NCI-H2081 (cell line): ENCODE measurements around the gene TSPAN12.

Experiments
- DNase-seq, 2 experiments: peaks; one replicate each; lab custom pipeline; 2025; lab: John Stamatoyannopoulos, UW

The TSPAN12 gene

GRCh38 chr7:120842121-120842621, 15.8 kb downstream of the TSPAN12 start:
- DNase-seq, result peak; percentile 73 to 93

GRCh38 chr7:120841608-120842007, 16.3 kb downstream of the TSPAN12 start:
- no peak for DNase-seq

- DNase-seq, result no peak
These were observed 19.7 kb downstream of the TSPAN12 start for GRCh38 chr7:120838281-120838682.

- DNase-seq, result no peak
These were observed 20.3 kb downstream of the TSPAN12 start for GRCh38 chr7:120837599-120837998.

GRCh38 chr7:120836556-120837115, 21.3 kb downstream of the TSPAN12 start:
- DNase-seq, result no peak

GRCh38 chr7:120834726-120835125, 23.2 kb downstream of the TSPAN12 start:
- no peak for DNase-seq

GRCh38 chr7:120833546-120833945, 24.4 kb downstream of the TSPAN12 start:
- DNase-seq, result peak; percentile 61 to 90

GRCh38 chr7:120832803-120833202, 25.1 kb downstream of the TSPAN12 start:
- no peak for DNase-seq

- DNase-seq, result no peak
These were observed 26.7 kb downstream of the TSPAN12 start for GRCh38 chr7:120831260-120831659.

- no peak for DNase-seq
These were observed 28.5 kb downstream of the TSPAN12 start for GRCh38 chr7:120829487-120829886.

- no peak for DNase-seq
These were observed 29.4 kb downstream of the TSPAN12 start for GRCh38 chr7:120828528-120828927.

GRCh38 chr7:120827371-120828118, 30.4 kb downstream of the TSPAN12 start:
- no peak for DNase-seq

GRCh38 chr7:120825576-120825975, 32.4 kb downstream of the TSPAN12 start:
- peak in 1 of 2 experiments; percentile 17 for DNase-seq

GRCh38 chr7:120825152-120825551, 32.8 kb downstream of the TSPAN12 start:
- no peak for DNase-seq

- peak in 1 of 2 experiments; percentile 50 for DNase-seq
These were observed 38.1 kb downstream of the TSPAN12 start for GRCh38 chr7:120819861-120820260.

GRCh38 chr7:120817851-120818250, 40.1 kb downstream of the TSPAN12 start:
- no peak for DNase-seq

- DNase-seq, result no peak
These were observed 43.5 kb downstream of the TSPAN12 start for GRCh38 chr7:120814253-120814939.

GRCh38 chr7:120813546-120814252, 44.2 kb downstream of the TSPAN12 start:
- no peak for DNase-seq

- DNase-seq, result peak in 1 of 2 experiments; percentile 17
These were observed 44.9 kb downstream of the TSPAN12 start for GRCh38 chr7:120813089-120813488.

- DNase-seq, result no peak
These were observed 48.7 kb downstream of the TSPAN12 start for GRCh38 chr7:120809260-120809659.

GRCh38 chr7:120807390-120807789, 50.6 kb downstream of the TSPAN12 start:
- no peak for DNase-seq

- DNase-seq, result peak in 1 of 2 experiments; percentile 10
These were observed 51.3 kb downstream of the TSPAN12 start for GRCh38 chr7:120806669-120807068.
